Lower lobe of right lung (tissue), 2 donors: ENCODE data around the gene LONRF3. TPM values are rescaled to one million over a fixed set of nuclear protein-coding genes. Genes with fewer than 3 reads are reported as not detected.
"Not testable (repeated sequence)": the region's sequence is repeated elsewhere in the genome, so short reads cannot be mapped to it uniquely, and the experiment has no call there.

Source experiments
- ATAC-seq, 2 donors: fragments of 200-7000 bp; cut with Tn5 transposase; one replicate each; pipeline ENCODE4 v1.9.1; 2020 to 2022; ENCODE audit warnings: mild to moderate bottlenecking in 2 of 2, moderate library complexity in 2 of 2
- DNase-seq: peaks from one replicate; pipeline ENCODE4 v3.0.0-alpha.2; 2020
- H3K27ac ChIP-seq: fragments of 200-600 bp; one replicate; pipeline ENCODE4 v1.8.0; 2022
- H3K27me3 ChIP-seq: fragments of 200-600 bp; one replicate; pipeline ENCODE4 v1.8.0; 2022; ENCODE audit warnings: low read depth
- H3K36me3 ChIP-seq: fragments of 200-600 bp; one replicate; pipeline ENCODE4 v1.8.0; 2022; ENCODE audit warnings: mild to moderate bottlenecking
- H3K4me1 ChIP-seq: fragments of 200-600 bp; one replicate; pipeline ENCODE4 v1.8.0; 2022
- H3K4me3 ChIP-seq: fragments of 200-600 bp; one replicate; pipeline ENCODE4 v1.8.0; 2022; ENCODE audit warnings: mild to moderate bottlenecking
- H3K9me3 ChIP-seq: fragments of 200-600 bp; one replicate; pipeline ENCODE4 v1.8.0; 2022
- intact Hi-C: fragments of 100-400 bp; cut with DNase I; formaldehyde crosslinking; loops from one replicate; pipeline ENCODE4 v1.11.0; 2022
- total RNA-seq: library from RNA; stranded (reverse); fragmentation: NEBNext Ultra II Directional; extraction: Animal tissue kit (Norgen Biotek cat#: 25700); gene quantifications from one replicate; pipeline ENCODE4 v1.2.1, GENCODE V29; 2021
- TF ChIP-seq, protein P1 (sequence below): fragments of 200-600 bp; IDR thresholded peaks from one replicate; pipeline ENCODE4 v1.8.0; 2022; ENCODE audit warnings: antibody characterized with exemption, mild to moderate bottlenecking
- donor health status: DM: no; HTN: yes; CAD: no; lungs with severe emphysema.

Gene LONRF3
- total RNA-seq, 1 donor from 2014 or later = 27.6 TPM

DNA sequence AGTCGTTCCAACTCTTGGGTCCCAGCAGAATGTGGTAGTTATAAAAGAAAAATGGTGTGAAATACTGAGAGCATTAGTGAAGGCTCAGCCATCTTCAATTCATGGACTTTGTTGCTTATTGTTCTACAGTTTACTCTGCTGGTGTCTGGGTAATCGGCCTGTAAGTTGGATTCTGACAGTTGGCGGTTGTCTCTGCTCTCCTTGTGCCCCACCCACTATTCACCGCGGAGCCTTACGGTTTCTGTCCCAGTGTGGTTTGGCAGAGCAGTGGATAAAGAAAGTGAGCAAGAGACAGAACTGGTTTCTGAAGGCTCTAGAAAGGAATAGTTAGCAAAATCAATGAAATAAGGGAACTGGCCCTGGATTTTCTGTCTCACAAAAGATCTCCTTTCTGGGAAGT lies 9.1 kb downstream of the LONRF3 start:
- H3K9me3 ChIP-seq = no peaks in the 10 kb centered on the region
- no peaks in the 10 kb centered on the region for H3K27me3 ChIP-seq
- ATAC-seq = no peak
- intact Hi-C loops = no loop called here
- no peak overlapping the region for H3K27ac ChIP-seq
- no peak for DNase-seq
- H3K4me3 ChIP-seq = no peak overlapping the region
- peaks cover 11% of the 10 kb centered on the region for H3K36me3 ChIP-seq
- H3K4me1 ChIP-seq = no peaks in the 10 kb centered on the region
- TF ChIP-seq, protein P1, sequence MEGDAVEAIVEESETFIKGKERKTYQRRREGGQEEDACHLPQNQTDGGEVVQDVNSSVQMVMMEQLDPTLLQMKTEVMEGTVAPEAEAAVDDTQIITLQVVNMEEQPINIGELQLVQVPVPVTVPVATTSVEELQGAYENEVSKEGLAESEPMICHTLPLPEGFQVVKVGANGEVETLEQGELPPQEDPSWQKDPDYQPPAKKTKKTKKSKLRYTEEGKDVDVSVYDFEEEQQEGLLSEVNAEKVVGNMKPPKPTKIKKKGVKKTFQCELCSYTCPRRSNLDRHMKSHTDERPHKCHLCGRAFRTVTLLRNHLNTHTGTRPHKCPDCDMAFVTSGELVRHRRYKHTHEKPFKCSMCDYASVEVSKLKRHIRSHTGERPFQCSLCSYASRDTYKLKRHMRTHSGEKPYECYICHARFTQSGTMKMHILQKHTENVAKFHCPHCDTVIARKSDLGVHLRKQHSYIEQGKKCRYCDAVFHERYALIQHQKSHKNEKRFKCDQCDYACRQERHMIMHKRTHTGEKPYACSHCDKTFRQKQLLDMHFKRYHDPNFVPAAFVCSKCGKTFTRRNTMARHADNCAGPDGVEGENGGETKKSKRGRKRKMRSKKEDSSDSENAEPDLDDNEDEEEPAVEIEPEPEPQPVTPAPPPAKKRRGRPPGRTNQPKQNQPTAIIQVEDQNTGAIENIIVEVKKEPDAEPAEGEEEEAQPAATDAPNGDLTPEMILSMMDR = no peak

DNA sequence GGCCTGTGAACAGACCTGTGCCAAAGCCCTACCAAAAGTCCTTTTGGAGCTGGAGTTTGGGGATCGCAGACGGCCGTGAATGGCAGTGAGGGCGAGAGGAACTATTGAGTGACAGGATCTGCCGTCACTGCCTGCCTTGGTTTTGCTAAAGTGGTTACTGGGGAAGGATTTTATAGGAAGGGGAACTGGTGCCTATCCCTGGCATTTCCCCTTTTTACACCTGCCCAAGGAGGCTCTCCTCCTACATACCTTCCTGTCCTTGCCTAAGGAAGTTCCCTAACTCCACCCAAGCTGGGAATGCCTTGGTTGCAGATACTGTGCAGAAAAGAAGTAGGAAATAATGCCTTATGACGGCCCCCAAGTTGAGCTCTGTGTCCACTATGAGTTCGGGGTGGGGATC lies 14.5 kb downstream of the LONRF3 start:
- Histone ChIP-seq H3K27me3 (no peaks in the 10 kb centered on the region), H3K27ac (no peak overlapping the region), H3K36me3 (peaks cover 32% of the 10 kb centered on the region), H3K9me3 (no peaks in the 10 kb centered on the region), H3K4me1 (no peaks in the 10 kb centered on the region), H3K4me3 (no peak overlapping the region)
- ATAC-seq (no peak), DNase-seq (no peak)
- TF ChIP-seq, protein P1 = no peak
- intact Hi-C loops = no loop called here

DNA sequence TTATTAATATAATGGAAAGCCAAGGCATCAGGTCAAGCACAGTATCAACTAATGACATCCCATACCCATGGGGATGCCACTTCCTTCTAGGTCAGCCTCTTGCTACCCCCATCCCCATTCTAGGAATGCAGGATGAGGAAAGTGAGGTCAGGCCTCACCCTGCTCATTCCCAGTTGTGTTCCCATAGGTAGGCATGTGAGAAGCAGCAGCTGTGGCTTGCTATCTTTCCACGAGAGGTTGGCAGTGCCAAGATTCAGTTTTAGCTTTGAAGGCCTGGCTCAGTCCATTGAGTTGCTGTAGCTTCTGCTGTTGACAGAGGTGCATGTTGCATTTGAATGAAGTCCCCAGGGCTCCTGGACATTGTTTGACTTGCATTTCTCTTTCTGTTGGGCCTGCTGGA lies 15.5 kb downstream of the LONRF3 start:
- intact Hi-C loops = no loop called here
- H3K27me3 ChIP-seq = no peaks in the 10 kb centered on the region

DNA sequence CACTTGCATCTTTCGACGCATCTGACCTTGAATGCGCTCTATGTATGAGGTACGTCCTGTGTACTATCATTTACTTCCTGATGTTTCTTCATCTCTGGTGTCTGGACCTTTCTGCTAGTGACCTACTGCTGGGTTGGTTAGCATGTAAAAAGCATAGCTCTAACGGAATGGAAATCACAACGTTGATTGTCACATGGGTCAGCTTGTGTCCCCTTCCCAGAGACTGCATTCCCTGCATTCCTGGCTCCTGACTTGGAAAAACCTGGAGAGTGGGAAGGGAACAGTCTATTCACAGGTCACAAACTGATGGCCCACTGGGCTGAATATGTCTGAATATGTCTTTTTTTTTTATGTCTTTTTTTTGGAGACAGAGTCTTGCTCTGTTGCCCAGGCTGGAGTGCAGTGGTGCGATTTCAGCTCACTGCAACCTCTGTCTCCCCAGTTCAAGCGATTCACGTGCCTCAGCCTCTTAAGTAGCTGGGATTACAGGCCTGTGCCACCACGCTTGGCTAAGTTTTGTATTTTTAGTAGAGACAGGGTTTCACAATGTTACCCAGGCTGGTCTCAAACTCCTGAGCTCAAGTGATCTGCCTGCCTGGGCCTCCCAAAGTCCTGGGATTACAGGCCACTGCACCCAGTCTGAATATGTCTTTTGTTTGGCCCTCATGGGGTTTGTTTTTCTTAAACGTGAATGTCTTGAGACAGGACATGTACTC lies 16.3 kb downstream of the LONRF3 start:
- intact Hi-C loops = no loop called here
- Histone ChIP-seq H3K27me3 (no peaks in the 10 kb centered on the region), H3K9me3 (no peaks in the 10 kb centered on the region), H3K36me3 (peaks cover 32% of the 10 kb centered on the region), H3K27ac (no peak overlapping the region), H3K4me3 (no peak overlapping the region), H3K4me1 (no peaks in the 10 kb centered on the region)
- TF ChIP-seq, protein P1 = no peak
- ATAC-seq = no peak
- no peak for DNase-seq

More for the DNA sequence above, 15.5 kb downstream of the LONRF3 start:
- H3K9me3 ChIP-seq = no peaks in the 10 kb centered on the region
- peaks cover 32% of the 10 kb centered on the region for H3K36me3 ChIP-seq
- no peaks in the 10 kb centered on the region for H3K4me1 ChIP-seq
- DNase-seq (no peak), ATAC-seq (no peak)
- H3K4me3 ChIP-seq = no peak overlapping the region
- TF ChIP-seq, protein P1 = no peak
- no peak overlapping the region for H3K27ac ChIP-seq

DNA sequence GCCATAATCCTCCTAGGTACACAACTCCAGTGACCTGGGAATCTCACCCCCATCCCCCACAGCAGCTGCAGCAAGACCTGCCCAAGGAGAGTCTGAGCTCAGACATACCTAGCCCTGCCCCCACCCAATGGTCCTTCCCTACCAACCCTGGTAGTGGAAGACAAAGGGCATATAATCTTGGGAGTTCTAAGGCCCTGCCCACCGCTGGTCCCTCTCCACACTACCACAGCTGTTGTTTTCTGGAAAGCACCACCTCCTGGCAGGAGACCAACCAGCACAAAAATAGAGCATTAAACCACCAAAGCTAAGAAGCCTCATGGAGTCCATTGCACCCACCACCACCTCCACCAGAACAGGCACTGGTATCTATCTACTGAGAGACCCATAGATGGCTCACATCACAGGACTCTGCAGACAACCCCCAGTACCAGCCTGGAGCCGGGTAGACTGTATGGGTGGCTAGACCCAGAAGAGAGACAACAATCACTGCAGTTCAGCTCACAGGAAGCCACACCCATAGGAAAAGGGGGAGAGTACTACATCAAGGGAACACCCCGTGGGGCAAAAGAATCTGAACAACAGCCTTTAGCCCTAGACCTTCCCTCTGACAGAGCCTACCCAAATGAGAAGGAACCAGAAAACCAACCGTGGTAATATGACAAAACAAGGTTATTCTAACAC lies 18.2 kb downstream of the LONRF3 start:
- H3K27me3 ChIP-seq, H3K4me1 ChIP-seq, H3K9me3 ChIP-seq, intact Hi-C loops, ATAC-seq, H3K27ac ChIP-seq, H3K4me3 ChIP-seq, DNase-seq: not testable (repeated sequence)
- H3K36me3 ChIP-seq = peaks cover 32% of the 10 kb centered on the region

DNA sequence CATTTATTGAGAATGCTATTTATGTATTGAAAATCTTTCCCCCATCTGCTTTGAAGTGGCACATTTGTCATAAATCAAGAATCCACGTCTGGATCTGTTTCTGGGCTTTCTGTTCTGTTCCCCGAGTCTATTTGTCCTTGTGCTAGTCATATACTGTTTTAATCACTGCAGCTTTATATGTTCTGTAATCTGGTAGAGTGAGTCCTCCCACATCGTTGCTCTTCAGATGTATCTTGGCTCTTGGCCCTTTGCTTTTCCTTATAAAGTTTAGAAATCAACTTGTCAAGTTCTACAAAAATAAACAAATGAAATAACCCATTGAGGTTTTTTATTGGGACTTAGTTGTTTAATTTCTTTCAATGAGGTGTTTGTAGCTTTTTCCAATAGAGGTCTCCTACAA lies 29.0 kb downstream of the LONRF3 start:
- Histone ChIP-seq H3K4me1 (peaks cover 4% of the 10 kb centered on the region), H3K4me3 (no peak overlapping the region), H3K9me3 (no peaks in the 10 kb centered on the region), H3K27me3 (no peaks in the 10 kb centered on the region), H3K27ac (no peak overlapping the region), H3K36me3 (peaks cover 12% of the 10 kb centered on the region)
- TF ChIP-seq, protein P1 = no peak
- intact Hi-C loops = no loop called here
- no peak for DNase-seq
- no peak for ATAC-seq
